Measurements from ENCODE around the gene KRTAP1-1.
"Not testable (repeated sequence)": the region's sequence is repeated elsewhere in the genome, so short reads cannot be mapped to it uniquely, and the experiment has no call there.

KRTAP1-1 gene

DNA sequence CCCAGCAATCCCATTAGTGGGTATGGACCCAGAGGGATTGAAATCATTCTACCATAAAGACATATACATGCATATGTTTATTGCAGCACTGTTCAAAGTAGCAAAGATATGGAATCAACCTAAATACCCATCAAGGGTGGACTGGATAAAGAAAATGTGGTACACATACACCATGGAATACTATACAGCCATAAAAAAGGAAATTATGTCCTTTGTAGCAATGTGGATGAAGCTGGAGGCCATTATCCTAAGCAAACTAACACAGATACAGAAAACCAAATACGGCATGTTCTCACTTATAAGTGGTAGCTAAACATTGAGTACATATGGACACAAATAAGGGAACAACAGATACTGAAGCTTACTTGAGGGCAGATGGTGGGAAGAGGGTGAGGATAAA lies 16.3 kb upstream of the KRTAP1-1 start:
- no peak overlapping the region for H3K4me3 ChIP-seq
- no peaks in the 10 kb centered on the region for H3K27me3 ChIP-seq
- H3K36me3 ChIP-seq = no peaks in the 10 kb centered on the region
- no peak overlapping the region for H3K27ac ChIP-seq
- no peak overlapping the region for H3K9ac ChIP-seq
- no peak overlapping the region for H3K4me2 ChIP-seq
- H3K4me1 ChIP-seq = no peaks in the 10 kb centered on the region
- peaks cover 6% of the 10 kb centered on the region; the same call in 1 of the 2 replicates for H3K9me3 ChIP-seq
- TF ChIP-seq Cebpa-rat (IDR thresholded peaks at IDR 0.05) = no peak
- H4K20me1 ChIP-seq = no peaks in the 10 kb centered on the region

DNA sequence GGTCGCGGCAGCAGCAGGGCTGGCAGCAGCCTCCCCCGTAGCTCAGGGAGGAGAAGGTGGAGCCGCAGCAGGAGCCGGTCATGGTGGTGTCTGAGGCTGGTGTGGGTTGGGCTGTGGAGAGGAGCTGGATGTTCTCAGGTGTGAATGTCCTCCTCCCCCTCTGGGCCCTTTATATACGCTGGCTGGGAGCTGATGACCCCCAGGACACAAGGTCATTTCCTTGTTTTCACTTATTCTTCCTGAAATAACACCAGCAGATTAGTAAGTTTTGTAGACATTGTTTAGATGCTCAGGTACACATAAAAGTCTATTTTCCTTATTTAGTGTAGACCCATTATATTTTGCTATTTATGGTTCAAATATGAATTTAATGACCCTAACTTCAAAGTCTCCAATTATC lies 13.9 kb upstream of the KRTAP1-1 start, which contains the start of gene KRTAP2-2:
Gene KRTAP2-2 (minus strand): TSS at position 101 of the 400 bp plus-strand sequence. CDS start 19 bp downstream, at position 82.
- not testable (repeated sequence) for H3K9ac ChIP-seq, H3K27me3 ChIP-seq, H3K27ac ChIP-seq, H3K4me2 ChIP-seq, H3K36me3 ChIP-seq, H3K9me3 ChIP-seq, H3K4me1 ChIP-seq, H4K20me1 ChIP-seq, H3K4me3 ChIP-seq

DNA sequence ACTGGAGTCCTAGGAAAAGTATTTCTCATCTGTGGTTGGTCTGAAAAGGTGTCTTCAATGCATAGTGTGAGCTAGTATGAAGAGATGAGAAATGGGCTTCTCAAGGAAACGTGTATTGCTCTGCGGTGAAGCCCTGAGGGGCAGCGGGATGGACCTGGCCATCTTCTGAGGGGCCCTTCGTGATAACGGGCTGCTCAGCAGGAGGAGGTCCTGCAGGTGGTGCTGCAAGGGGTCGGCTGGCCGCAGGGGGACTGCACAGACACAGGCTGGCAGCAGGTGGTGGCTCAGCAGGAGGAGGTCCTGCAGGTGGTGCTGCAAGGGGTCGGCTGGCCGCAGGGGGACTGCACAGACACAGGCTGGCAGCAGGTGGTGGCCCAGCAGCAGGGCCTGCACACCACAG lies 13.3 kb upstream of the KRTAP1-1 start:
- not testable (repeated sequence) for H3K4me2 ChIP-seq, H3K27me3 ChIP-seq, H3K9me3 ChIP-seq, H3K9ac ChIP-seq, H4K20me1 ChIP-seq, H3K4me1 ChIP-seq, H3K4me3 ChIP-seq, H3K36me3 ChIP-seq, H3K27ac ChIP-seq

DNA sequence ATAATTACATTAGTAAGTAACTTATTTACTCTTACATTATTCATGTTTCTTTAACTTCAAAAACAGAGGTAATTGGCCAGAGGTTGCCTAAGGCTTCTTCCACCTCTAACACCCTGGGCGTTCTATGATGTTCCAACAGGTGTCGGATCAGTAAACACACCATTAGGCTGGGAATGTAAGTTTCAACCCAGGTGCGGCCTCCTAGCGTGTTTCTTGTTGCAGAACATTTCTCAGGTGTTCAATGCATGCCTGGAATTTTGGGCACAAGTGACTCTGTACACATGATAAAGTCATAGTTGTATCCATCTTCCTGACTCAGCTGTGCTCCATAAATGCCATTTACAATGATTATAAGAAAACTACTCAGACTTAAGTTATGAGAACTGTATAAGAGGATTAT lies 12.8 kb upstream of the KRTAP1-1 start:
- Histone ChIP-seq H3K4me3 (no peak overlapping the region), H4K20me1 (no peaks in the 10 kb centered on the region), H3K36me3 (no peaks in the 10 kb centered on the region), H3K4me2 (no peak overlapping the region), H3K9me3 (peaks cover 6% of the 10 kb centered on the region; the same call in 1 of the 2 replicates), H3K4me1 (no peaks in the 10 kb centered on the region), H3K27me3 (no peaks in the 10 kb centered on the region), H3K27ac (no peak overlapping the region), H3K9ac (no peak overlapping the region)
- TF ChIP-seq Cebpa-rat (IDR thresholded peaks at IDR 0.05) = no peak

DNA sequence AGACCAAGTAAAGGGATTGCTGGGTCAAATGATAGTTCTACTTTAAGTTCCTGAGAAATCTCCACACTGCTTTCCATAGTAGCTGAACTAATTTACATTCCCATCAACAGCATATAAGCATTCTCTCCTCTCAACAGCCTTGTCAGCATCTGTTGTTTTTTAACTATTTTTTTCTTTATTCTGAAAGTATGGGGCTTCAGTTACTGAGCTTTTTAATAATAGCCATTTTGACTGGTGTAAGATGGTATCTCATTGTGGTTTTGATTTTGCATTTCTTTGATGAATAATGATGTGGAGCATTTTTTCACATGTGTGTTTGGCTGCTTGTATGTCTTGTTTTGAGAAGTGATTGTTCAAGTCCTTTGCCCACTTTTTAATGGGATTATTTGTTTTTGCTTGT lies 11.3 kb upstream of the KRTAP1-1 start:
- H4K20me1 ChIP-seq = no peaks in the 10 kb centered on the region
- no peak for TF ChIP-seq Cebpa-rat (IDR thresholded peaks at IDR 0.05)
- H3K4me1 ChIP-seq = no peaks in the 10 kb centered on the region
- no peak overlapping the region for H3K9ac ChIP-seq
- H3K27ac ChIP-seq = no peak overlapping the region
- no peaks in the 10 kb centered on the region for H3K36me3 ChIP-seq
- H3K9me3 ChIP-seq = peaks cover 4% of the 10 kb centered on the region; the same call in 1 of the 2 replicates
- H3K4me2 ChIP-seq = no peak overlapping the region
- no peaks in the 10 kb centered on the region for H3K27me3 ChIP-seq
- no peak overlapping the region for H3K4me3 ChIP-seq

DNA sequence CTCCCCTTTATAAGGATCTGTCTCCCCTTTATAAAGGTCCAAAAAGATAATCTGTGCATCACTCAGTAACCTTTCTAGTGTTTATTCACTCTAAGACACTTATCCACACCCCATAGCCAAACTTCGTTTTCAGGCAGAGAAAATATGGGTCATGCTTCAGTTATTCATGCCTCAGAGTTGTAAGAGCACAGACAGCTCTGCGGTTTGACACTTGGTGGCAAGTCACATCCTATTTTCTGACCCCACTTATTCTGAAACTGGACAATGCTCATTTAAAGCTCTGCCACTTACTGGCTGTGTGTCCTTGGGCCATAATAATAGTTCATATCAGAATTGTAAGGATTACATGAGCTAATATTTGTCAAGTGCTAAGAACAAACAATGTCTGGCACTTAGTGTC lies 7.9 kb upstream of the KRTAP1-1 start:
- no peaks in the 10 kb centered on the region; the same call in 1 of the 2 replicates for H3K9me3 ChIP-seq
- H3K4me1 ChIP-seq = no peaks in the 10 kb centered on the region
- no peak overlapping the region for H3K4me3 ChIP-seq
- no peaks in the 10 kb centered on the region for H3K27me3 ChIP-seq
- no peaks in the 10 kb centered on the region for H4K20me1 ChIP-seq
- no peak overlapping the region for H3K9ac ChIP-seq
- no peak for TF ChIP-seq Cebpa-rat (IDR thresholded peaks at IDR 0.05)
- no peak overlapping the region for H3K4me2 ChIP-seq
- no peaks in the 10 kb centered on the region for H3K36me3 ChIP-seq
- no peak overlapping the region for H3K27ac ChIP-seq

DNA sequence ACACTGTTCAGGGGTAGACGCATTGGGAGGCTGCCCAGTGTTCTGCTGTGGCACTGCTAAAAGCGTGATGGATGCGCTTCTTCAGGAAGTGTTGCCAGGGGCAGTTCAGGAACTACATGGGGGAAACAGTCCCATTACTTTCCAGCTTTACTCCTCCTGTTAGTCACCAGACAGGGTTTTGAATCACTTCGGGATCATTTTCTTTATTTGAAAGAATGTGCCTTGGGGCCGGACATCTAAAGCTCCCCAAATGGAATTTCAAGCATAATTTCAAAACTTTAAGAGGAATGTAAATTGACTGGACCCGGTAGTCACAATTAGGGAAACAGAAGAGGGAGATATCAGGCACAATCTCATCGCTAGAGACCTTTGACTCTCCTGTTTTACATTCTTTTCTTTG lies 7.2 kb upstream of the KRTAP1-1 start:
- Histone ChIP-seq H3K4me2 (no peak overlapping the region), H4K20me1 (no peaks in the 10 kb centered on the region), H3K36me3 (no peaks in the 10 kb centered on the region), H3K9ac (no peak overlapping the region), H3K27ac (no peak overlapping the region), H3K4me1 (no peaks in the 10 kb centered on the region), H3K9me3 (peaks cover 4% of the 10 kb centered on the region; the same call in 1 of the 2 replicates), H3K4me3 (no peak overlapping the region), H3K27me3 (no peaks in the 10 kb centered on the region)
- no peak for TF ChIP-seq Cebpa-rat (IDR thresholded peaks at IDR 0.05)

DNA sequence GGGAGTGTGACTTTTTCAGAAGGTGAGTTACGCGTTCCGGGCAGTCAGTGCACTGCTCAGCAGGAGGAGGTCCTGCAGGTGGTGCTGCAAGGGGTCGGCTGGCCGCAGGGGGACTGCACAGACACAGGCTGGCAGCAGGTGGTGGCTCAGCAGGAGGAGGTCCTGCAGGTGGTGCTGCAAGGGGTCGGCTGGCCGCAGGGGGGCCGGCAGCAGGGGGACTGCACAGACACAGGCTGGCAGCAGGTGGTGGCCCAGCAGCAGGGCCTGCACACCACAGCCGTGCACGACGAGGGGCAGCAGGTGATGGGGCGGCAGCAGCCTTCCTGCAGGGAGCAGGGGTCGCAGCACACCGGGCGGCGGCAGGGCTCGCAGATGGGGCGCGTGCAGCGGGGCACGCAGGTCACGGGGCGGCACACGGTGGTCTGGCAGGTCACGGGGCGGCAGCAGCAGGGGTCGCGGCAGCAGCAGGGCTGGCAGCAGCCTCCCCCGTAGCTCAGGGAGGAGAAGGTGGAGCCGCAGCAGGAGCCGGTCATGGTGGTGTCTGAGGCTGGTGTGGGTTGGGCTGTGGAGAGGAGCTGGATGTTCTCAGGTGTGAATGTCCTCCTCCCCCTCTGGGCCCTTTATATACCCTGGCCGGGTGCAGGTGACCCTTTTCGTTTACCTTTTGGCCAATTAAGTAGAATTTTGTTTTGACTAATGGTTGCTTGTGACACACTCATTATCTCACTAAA lies 5.7 kb upstream of the KRTAP1-1 start, which contains the start of gene KRTAP2-1:
Gene KRTAP2-1 (minus strand): TSS at position 582 of the 731 bp plus-strand sequence. CDS start 49 bp downstream, at position 533.
- H3K36me3 ChIP-seq, H3K9me3 ChIP-seq, H3K4me3 ChIP-seq, H4K20me1 ChIP-seq, H3K27me3 ChIP-seq, H3K27ac ChIP-seq, H3K4me1 ChIP-seq, H3K4me2 ChIP-seq, H3K9ac ChIP-seq: not testable (repeated sequence)

DNA sequence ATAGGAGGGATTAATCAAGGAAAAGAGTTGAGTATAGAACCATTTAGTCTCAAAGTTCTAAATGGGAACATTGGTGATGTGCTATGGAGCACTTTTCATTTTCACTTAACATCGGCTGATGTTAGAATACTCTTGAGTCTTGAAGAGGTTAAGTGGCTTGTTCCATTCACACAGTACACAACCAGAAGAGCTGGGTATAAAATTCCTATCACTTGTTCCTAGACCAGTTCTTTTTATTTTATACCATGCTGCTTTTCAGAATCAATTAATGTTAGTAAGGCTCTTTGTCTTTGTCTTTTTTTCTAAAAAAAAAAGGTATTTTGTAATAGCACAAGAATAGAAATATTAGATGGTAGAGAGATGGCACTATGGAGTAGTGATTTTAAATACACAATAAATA lies 1.7 kb upstream of the KRTAP1-1 start:
- no peak overlapping the region for H3K27ac ChIP-seq
- no peaks in the 10 kb centered on the region for H3K27me3 ChIP-seq
- no peak overlapping the region for H3K4me2 ChIP-seq
- no peaks in the 10 kb centered on the region for H4K20me1 ChIP-seq
- H3K9ac ChIP-seq = no peak overlapping the region
- H3K4me3 ChIP-seq = no peak overlapping the region
- peaks cover 9% of the 10 kb centered on the region; the same call in 1 of the 2 replicates for H3K9me3 ChIP-seq
- no peaks in the 10 kb centered on the region for H3K4me1 ChIP-seq
- no peak for TF ChIP-seq Cebpa-rat (IDR thresholded peaks at IDR 0.05)
- no peaks in the 10 kb centered on the region for H3K36me3 ChIP-seq

DNA sequence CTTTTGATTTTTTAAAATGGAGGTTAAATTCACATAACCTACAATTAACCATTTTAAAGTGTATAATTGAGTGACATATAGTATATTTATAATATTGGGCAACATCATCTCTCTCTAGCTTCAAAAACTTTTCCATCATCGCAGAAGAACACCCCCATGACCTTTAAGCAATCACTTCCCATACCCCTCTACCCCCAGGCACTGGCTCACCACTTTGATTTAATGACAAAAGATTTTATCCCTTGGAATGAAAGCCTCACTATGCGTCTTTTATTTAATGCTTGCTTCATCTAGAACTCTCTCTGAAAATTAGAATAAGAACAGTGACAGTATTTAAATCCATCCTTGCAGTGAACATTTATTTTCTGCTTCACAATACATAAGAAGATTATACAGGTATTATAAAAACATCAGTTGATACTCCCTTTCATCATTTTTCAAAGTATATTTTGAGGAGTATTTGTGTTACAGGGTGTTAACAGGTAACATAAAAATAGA lies 3.3 kb downstream of the KRTAP1-1 start:
- Histone ChIP-seq H3K27me3 (no peaks in the 10 kb centered on the region), H4K20me1 (no peaks in the 10 kb centered on the region), H3K36me3 (no peaks in the 10 kb centered on the region), H3K4me2 (no peak overlapping the region), H3K9ac (no peak overlapping the region), H3K4me3 (no peak overlapping the region), H3K9me3 (peaks cover 2% of the 10 kb centered on the region; the same call in 1 of the 2 replicates), H3K4me1 (no peaks in the 10 kb centered on the region), H3K27ac (no peak overlapping the region)
- TF ChIP-seq Cebpa-rat (IDR thresholded peaks at IDR 0.05) = no peak

DNA sequence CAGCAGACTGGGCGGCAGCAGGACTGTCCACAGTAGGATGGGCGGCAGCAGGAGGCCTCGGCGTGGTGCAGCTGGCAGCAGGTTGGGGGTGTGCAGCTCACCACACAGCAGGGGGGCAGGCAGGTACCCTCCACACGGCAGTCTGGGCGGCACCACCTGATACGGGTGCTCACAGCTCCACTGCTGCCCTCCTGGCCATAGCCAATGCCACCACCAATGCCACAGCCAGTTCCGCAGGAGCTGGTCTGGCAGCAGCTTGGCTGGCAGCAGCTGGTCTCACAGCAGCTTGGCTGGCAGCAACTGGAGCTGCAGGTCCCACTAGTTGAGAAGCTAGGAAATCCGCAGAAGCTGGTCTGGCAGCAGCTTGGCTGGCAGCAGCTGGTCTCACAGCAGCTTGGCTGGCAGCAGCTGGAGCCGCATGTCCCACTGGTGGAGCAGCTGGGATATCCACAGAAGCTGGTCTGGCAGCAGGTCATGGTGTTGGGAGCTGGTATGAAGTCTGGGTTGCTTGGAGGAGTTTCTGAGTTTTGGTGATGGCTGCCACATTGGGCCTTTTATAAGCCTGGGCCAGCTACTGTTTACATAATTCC lies 6.8 kb downstream of the KRTAP1-1 start, which contains the start of gene KRTAP1-3:
Gene KRTAP1-3 (minus strand): TSS at position 529 of the 590 bp plus-strand sequence. CDS start 53 bp downstream, at position 476.
- not testable (repeated sequence) for H3K36me3 ChIP-seq, H3K27ac ChIP-seq, H3K4me2 ChIP-seq, H3K4me3 ChIP-seq, H3K27me3 ChIP-seq, H3K9ac ChIP-seq, H3K9me3 ChIP-seq, H3K4me1 ChIP-seq, H4K20me1 ChIP-seq

Measured in BLaER1 (cell line).